Activated CD4-positive, CD25-positive, alpha-beta regulatory T cell treated with anti-CD3 and anti-CD28 coated beads, Interleukin-2, amount 50 U/mL, for 16 hours (primary cell): ENCODE results near the gene AADAT.

ENCODE experiments used
- DNase-seq: peaks from one replicate; pipeline ENCODE4 v3.0.0-alpha.2; 2020; ENCODE audit warnings: low read depth, low spot score

The AADAT gene

DNA sequence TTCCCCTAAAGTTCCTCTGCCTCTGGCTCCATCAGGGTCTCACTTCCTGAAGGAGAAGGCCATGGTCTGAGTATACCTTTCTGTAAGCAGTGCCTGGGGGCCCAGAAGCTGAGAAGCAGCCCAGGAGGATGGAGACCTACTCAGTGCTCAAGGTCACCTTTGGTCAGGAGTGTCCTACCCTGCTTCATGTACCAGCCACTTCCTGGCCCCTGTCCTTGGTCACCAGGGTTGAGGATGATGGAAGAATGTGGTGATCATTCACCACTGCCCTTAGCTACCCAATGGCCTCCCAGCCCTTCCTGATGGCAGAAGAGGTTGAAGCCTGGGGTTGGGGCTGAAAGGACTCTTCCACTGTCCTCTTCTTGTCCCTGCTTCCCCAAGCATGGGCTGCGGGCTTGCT, 54.5 kb downstream of the AADAT start:
- DNase-seq, result no peak

DNA sequence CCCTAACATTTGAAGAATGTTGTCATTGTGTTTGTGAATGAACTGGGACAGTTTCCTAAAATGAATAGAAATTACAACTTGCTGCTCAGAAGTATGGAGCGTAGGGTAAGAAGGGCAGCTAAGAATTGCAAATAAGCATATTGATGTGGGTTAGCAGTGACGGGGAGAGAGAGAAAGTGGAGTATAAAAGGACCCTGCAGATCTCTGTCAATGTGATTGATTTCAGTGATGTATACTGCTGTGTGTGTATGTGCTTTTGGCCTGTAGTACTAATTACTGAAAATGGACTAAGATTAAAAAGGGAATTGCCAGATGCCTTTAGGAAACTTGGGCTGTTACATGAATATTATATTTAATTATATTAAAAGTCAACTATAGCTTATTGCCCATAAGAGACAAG, 55.8 kb downstream of the AADAT start:
- no peak for DNase-seq

DNA sequence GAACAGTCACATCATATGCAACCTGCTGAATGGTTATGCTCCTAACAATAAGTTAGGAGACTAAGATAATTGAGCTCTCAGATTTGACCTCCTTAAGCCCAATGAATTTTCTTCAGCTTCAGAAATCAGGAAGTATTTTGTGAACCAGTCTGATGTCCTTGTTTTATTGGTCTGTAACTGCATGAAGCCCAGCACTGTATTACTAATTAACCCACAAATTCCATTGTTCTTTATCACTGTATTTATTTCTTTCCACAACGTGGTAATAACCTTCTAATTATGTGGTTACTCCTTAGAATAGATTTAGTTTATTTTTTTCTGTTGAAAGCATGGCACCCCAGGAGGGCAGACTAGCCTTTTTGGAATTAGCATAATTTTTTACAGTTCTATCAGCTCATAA, 59.6 kb downstream of the AADAT start:
- no peak for DNase-seq

DNA sequence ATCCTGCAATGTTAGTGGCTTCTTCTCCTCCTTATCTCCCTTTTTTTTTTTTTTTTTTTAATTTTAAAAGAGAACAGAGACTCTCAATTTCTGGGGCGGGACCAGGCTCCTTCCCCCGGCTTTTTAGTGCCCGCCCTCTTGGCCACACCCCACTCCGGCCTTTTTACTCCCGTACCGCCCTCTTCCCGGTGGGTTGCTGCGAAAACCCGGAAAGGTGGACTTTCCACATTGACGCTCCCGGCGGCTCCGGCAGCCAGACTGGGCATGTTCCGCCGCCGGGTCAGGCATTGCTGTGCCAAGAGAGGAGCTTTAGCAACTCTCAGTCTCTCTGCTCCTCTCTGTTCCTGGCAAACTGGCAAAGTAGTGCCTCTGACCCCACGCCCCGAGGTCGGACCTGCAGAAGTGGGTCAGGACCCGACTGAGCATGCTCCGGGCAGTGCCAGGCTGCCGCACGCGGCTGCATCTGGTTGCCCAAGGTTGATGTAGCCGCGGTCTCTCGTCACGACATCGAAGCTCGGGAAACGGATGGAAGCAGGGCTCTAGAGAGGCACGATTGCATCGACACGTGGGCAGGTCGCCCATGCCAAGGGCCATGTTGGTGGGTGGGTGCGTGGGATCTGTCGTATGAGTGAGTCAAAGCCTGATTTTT, 62.5 kb downstream of the AADAT start:
- peak; percentile 66 for DNase-seq

DNA sequence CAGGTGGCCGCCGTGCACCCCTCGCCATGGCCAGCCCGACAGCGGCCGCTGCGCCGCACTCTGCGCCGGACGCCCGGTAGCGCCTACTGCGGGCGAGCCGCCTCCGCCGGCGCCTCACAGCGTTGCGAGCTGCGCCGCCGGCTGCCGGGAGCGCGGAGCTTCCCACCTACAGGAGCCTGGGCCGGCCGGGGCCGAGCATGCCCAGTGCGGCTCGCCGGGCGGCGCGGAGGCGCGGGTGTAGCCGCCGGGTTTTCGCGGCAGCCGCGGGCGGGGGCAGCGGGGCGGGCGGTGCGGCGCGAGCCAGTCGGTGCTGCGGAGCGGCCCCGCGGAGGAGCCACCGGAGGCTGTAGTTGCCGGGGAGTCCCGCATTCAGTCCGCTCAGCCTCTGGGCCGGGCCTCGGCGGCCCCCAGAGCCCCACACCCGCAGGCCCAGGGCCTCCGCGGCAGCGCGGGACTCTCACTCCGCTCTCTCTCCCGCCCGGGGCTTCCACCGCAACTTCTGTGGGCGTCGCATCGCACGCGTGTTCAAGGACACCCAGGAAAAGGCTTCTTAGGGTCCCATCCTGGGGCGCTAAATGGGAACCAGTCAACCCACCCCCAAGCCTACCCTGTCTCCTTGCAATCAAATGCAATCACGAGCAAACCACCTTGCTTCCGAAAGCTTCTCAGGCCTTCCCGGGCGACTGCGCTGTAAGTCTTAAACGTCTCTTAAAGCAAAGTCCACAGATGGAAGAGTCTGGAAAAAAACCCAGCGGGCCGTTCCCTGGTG, 63.3 kb downstream of the AADAT start, which contains the start of gene MFAP3L:
Gene MFAP3L (minus strand): TSS at position 143 of the 769 bp plus-strand sequence. CDS start 20,518 bp downstream, outside the sequence.
- DNase-seq, result peak; percentile 45

DNA sequence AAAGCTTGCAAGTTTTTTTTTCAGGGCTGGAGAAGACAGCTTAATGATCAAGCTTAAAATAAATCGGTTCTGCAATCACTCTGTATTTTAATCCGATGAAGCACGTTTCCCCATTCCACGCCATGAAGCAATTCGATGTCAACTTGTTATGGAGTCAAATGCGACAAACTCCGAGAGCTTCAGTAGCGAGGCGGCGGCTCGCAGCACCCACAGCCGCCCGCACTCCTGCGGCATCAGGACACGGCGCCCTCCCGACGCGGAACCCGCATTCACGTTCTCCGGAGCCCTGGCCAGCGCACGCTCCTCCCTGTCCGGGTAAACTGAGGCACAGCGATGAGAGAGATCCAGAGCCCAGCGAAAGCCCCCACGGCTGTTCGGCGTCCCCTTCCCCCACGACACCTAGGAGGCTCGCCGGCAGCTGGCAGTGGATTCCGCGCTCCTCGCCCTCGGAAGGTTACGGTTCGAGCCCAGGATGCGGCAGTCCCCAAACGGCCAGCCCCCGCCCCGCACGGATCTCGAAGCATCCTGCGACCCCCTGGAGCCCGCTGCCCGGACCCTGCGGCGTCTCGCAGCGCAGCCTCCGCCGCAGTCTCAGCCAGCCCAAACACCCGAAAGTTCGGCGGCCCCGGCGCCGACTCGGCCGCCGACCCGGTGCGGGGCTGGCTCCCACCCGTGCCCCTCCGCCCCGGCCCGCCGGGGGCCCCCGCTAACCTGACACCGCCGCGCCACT, 64.1 kb downstream of the AADAT start:
- no peak for DNase-seq

DNA sequence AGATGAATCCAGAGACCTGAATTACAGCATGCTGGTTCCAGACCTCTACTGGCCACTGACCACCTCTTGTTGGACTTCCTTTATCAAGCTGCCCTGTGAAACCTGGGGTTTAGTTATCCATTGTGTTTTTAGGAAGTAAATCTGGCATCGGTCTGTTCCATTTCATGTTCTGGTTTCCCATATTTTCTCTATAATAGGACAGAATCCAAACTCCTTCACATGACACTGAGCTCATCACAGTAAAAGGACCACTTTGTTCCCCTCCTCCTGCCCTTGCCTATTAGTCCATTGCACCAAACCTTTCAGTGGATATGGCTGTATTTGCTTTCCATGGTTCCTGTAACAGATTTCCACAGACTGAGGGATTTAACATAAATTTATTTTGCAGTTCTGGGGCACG, 67.5 kb downstream of the AADAT start:
- DNase-seq, result no peak

DNA sequence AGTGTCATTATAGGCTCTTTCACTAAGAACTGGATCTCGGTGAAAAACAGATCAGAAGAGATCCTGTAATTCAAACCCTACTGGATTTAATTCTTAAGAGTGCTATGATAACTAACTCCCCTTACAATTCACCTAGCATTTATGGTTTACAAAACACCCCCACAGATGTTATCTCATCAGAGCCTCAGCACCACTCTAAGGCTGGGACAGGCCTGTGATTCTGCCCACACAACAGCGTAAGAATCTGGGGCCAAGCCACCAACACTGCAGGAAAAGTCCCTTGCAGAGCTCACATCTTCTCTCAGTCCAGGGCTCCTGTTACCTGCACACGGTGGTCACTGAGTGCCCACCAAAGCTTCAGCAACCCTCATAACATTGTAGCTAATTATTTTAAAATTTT, 72.5 kb downstream of the AADAT start:
- no peak for DNase-seq

DNA sequence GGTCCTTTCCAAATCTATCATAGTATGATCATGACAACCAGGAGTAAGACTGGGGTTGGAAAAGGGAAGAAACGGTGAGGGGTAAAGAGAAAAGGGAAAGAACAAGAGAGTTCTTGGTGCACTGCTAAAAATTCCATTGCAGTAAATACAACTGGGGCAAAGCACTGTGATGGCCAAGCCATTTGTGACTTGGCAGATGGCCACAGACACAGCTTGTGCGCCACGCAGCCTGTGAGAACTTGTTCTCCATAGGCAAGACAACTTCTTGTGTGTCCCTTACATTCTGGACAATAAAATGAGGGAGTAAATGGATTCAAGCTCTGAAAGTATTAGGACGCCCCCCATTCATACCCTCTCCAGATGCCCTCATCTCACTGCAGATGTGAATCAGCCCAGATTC, 74.5 kb downstream of the AADAT start:
- DNase-seq, result no peak

DNA sequence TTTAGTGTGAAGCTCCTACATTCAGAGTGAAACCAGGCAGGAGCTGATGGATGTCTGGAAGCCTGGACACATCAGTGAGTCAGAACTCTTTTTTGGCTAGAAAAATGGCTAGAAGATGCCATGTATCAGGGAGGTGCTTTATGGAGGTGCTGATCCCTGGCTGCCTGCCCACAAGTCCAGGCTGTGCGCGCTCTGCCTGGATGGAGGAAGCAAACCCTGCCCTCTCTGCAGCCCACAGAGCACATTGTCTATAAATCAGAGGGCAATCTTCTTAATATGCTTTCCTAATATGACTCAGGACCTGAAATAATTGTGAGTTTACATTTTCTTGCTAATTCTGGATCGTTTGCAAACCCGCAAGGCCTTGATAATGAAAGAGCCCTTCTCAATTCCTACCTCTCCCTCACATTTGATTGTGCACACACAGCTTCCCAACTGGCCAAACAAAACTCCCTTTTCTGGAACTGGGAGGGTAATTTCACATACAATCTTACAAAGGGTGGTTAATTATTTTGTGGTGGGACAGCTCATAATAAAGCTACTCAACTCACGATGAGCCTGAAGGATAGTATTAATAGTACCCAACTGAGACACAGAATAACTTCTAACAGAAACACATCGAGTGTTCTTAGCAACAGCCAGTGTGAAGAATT, 75.3 kb downstream of the AADAT start:
- DNase-seq, result no peak

DNA sequence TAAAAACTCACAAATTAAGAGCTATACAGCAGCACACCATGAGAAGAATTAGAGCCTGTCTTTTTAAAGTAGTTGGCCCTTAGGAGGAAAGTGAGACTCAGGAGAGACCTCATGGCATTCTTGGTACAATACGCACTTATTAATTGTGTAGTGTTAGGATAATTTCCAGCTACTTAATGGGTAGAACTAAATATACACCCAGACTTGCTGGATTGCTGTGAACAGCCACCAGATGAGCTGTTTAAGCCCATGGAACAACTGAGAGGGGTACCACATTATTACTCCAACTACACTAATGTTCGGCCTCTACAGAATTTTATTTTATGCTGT, 77.2 kb downstream of the AADAT start:
- no peak for DNase-seq

DNA sequence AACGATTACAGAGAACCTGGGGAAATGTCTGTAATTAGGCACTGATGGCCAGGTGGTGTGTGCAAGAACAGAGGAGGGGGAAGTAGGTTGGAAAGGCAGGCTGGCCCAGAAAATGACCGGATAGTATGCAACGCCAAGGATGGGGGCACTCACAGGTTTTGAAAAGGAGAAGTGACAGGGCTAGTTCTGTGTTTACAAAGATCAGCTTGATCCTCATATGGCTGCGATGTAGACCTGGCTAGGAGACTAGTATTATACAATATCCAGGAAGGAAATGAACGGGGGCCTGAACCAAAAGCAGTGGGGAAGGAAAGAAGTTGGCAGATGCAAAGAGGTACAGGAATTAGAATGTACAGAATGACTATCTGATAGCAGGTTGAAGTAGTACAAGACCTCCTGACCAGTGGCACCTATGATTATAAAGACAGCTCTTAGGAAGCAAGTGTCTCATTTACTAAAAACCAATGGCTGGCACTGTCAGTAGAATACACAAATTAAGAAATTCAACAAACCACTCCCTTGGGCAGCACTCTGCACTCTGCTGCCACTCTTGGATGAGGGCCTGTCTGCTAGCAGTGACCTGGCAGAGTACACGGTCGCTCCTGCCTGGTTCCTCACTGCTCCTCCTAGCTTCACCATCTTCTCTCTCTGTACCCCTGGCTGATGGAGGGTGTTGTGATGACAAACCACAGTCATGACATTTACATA, 77.7 kb downstream of the AADAT start:
- DNase-seq, result no peak
